IMR-90 (cell line): ENCODE data around the gene CDK6. TPM values are rescaled to one million over a fixed set of nuclear protein-coding genes. Genes with fewer than 3 reads are reported as not detected.

Experiments used
- ATAC-seq: fragments of 200-7000 bp; cut with Tn5 transposase; 2 replicates; pipeline ENCODE4 v1.9.1; 2020; ENCODE audit warnings: low read depth, mild to moderate bottlenecking, moderate library complexity
- BruUV-seq: library from RNA; stranded (reverse); fragments of 400-500 nt; replicated peaks from 2 replicates; lab custom pipeline; 2021; lab: Mats Ljungman, UMichigan
- CTCF ChIA-PET: fragments of 300-600 bp; formaldehyde crosslinking; extraction: SDS; loops from one replicate; lab custom pipeline; 2021; ENCODE audit warnings: antibody characterized with exemption; lab: Yijun Ruan, JAX
- POLR2A ChIA-PET: fragments of 300-600 bp; sonication (Branson Sonifier 250); formaldehyde crosslinking; loops from one replicate; lab custom pipeline; 2022; ENCODE audit warnings: antibody characterized with exemption; ENCODE audit not compliant: unreplicated experiment; lab: Charles Lee
- DNase-seq: peaks from one replicate; pipeline ENCODE4 v3.0.0; 2013
- H2AFZ ChIP-seq: replicated peaks from 2 replicates; pipeline ENCODE3; 2013; ENCODE audit warnings: low read length, mild to moderate bottlenecking; ENCODE audit not compliant: poor library complexity
- H2AK5ac ChIP-seq: 2 replicates; pipeline ENCODE4 v1.6.1; 2013; ENCODE audit warnings: low read depth, low read length, inconsistent platforms
- H2AK9ac ChIP-seq: replicated peaks from 2 replicates; pipeline ENCODE3; 2013; ENCODE audit warnings: mild to moderate bottlenecking, low read depth, low read length, moderate library complexity; ENCODE audit not compliant: poor library complexity
- H2BK120ac ChIP-seq: 2 replicates; pipeline ENCODE4 v1.6.1; 2013; ENCODE audit warnings: low read depth, low read length, inconsistent platforms
- H2BK15ac ChIP-seq: 3 replicates; pipeline ENCODE4 v1.6.1; 2013; ENCODE audit warnings: low read depth, low read length, inconsistent platforms
- H2BK20ac ChIP-seq: 2 replicates; pipeline ENCODE4 v1.6.1; 2013; ENCODE audit warnings: low read depth, mild to moderate bottlenecking, inconsistent platforms, low read length, moderate library complexity
- H2BK5ac ChIP-seq: 2 replicates; pipeline ENCODE4 v1.6.1; 2013; ENCODE audit warnings: mild to moderate bottlenecking, low read depth, low read length, inconsistent platforms; ENCODE audit not compliant: poor library complexity, severe bottlenecking
- H3K14ac ChIP-seq: replicated peaks from 2 replicates; pipeline ENCODE4 v1.6.1; 2013; ENCODE audit warnings: low read depth, low read length, inconsistent platforms
- H3K18ac ChIP-seq: 2 replicates; pipeline ENCODE4 v1.6.1; 2013; ENCODE audit warnings: low read depth, low read length, control low read depth
- H3K23ac ChIP-seq: 2 replicates; pipeline ENCODE4 v1.6.1; 2013; ENCODE audit warnings: low read depth, low read length, inconsistent platforms
- H3K27ac ChIP-seq: 2 replicates; pipeline ENCODE4 v1.5.1; 2013; ENCODE audit warnings: mild to moderate bottlenecking, control low read depth, low read length; ENCODE audit not compliant: insufficient read depth
- H3K27me3 ChIP-seq: 2 replicates; pipeline ENCODE4 v1.6.1; 2013; ENCODE audit warnings: low read length; ENCODE audit not compliant: control insufficient read depth, insufficient read depth
- H3K36me3 ChIP-seq: 2 replicates; pipeline ENCODE4 v1.6.1; 2013; ENCODE audit warnings: low read length, mixed read lengths; ENCODE audit not compliant: control insufficient read depth, insufficient read depth
- H3K4ac ChIP-seq: 2 replicates; pipeline ENCODE4 v1.6.1; 2013; ENCODE audit warnings: low read depth, low read length, inconsistent platforms
- H3K4me1 ChIP-seq: 2 replicates; pipeline ENCODE4 v1.6.1; 2013; ENCODE audit warnings: low read length, mixed read lengths; ENCODE audit not compliant: control insufficient read depth, insufficient read depth
- H3K4me2 ChIP-seq: 2 replicates; pipeline ENCODE4 v1.6.1; 2013; ENCODE audit warnings: low read depth, mild to moderate bottlenecking, control low read depth, low read length, moderate library complexity
- H3K4me3 ChIP-seq: 2 replicates; pipeline ENCODE4 v1.5.1; 2013; ENCODE audit warnings: low read depth, mild to moderate bottlenecking, control low read depth, low read length, moderate library complexity; ENCODE audit not compliant: insufficient read depth
- H3K56ac ChIP-seq: 2 replicates; pipeline ENCODE4 v1.6.1; 2013; ENCODE audit warnings: low read length, inconsistent platforms; ENCODE audit not compliant: insufficient read depth; ENCODE audit errors: extremely low read depth
- H3K79me1 ChIP-seq, 2 experiments: 2 replicates each; pipeline ENCODE4 v1.6.1; 2013; ENCODE audit warnings: low read length in 2 of 2, inconsistent platforms in 1 of 2, low read depth in 1 of 2
- H3K9ac ChIP-seq: 2 replicates; pipeline ENCODE4 v1.6.1; 2013; ENCODE audit warnings: low read depth, low read length, control low read depth
- H3K9me1 ChIP-seq: 2 replicates; pipeline ENCODE4 v1.6.1; 2013; ENCODE audit warnings: low read length, inconsistent platforms; ENCODE audit not compliant: insufficient read depth
- H3K9me3 ChIP-seq: 2 replicates; pipeline ENCODE4 v1.6.1; 2013; ENCODE audit warnings: low read length; ENCODE audit not compliant: control insufficient read depth, insufficient read depth
- H4K20me1 ChIP-seq: 2 replicates; pipeline ENCODE4 v1.6.1; 2013; ENCODE audit warnings: low read length, inconsistent platforms; ENCODE audit not compliant: insufficient read depth
- H4K5ac ChIP-seq: 2 replicates; pipeline ENCODE4 v1.6.1; 2013; ENCODE audit warnings: mild to moderate bottlenecking, low read depth, low read length, control low read depth
- H4K8ac ChIP-seq, 2 experiments: 2 replicates each; pipeline ENCODE4 v1.6.1; 2013; ENCODE audit warnings: low read depth in 2 of 2, low read length in 2 of 2, control low read depth in 1 of 2, inconsistent platforms in 1 of 2
- H4K91ac ChIP-seq: 2 replicates; pipeline ENCODE4 v1.6.1; 2013; ENCODE audit warnings: low read depth, low read length, inconsistent platforms; ENCODE audit not compliant: insufficient read depth
- CHD1 ChIP-seq: IDR thresholded peaks from 2 replicates; pipeline ENCODE4 v1.6.1; 2012; ENCODE audit warnings: low read depth, low read length, improper control_type of control experiment
- MAFK ChIP-seq: IDR thresholded peaks from 2 replicates; pipeline ENCODE4 v1.6.1; 2012; ENCODE audit warnings: low read depth, low read length, improper control_type of control experiment
- MAZ ChIP-seq: IDR thresholded peaks from 2 replicates; pipeline ENCODE4 v1.6.1; 2012; ENCODE audit warnings: low read depth, mild to moderate bottlenecking, low read length, improper control_type of control experiment, moderate library complexity, borderline replicate concordance
- MXI1 ChIP-seq: IDR thresholded peaks from 2 replicates; pipeline ENCODE4 v1.6.1; 2012; ENCODE audit warnings: low read depth, mild to moderate bottlenecking, low read length, moderate library complexity, borderline replicate concordance
- RAD21 ChIP-seq: IDR thresholded peaks from 2 replicates; pipeline ENCODE4 v1.6.1; 2012; ENCODE audit warnings: low read length, improper control_type of control experiment
- RCOR1 ChIP-seq: IDR thresholded peaks from 2 replicates; pipeline ENCODE4 v1.6.1; 2012; ENCODE audit warnings: mild to moderate bottlenecking, low read length, improper control_type of control experiment; ENCODE audit not compliant: insufficient replicate concordance
- RFX5 ChIP-seq: IDR thresholded peaks from 2 replicates; pipeline ENCODE4 v1.8.0; 2012; ENCODE audit warnings: low read depth, mild to moderate bottlenecking, low read length, moderate library complexity
- SMC3 ChIP-seq: fragments of 150-350 bp; IDR thresholded peaks from 2 replicates; pipeline ENCODE4 v1.6.1; 2016; ENCODE audit warnings: low read depth, mild to moderate bottlenecking, antibody characterized with exemption, low read length, moderate library complexity
- WGBS, 2 experiments: methylation state at CpG; one replicate each; pipeline versions ENCODE4 v1.1.5 to v1.1.7; 2013; ENCODE audit warnings: missing lambda C conversion rate in 2 of 2; ENCODE audit not compliant: insufficient read length in 1 of 2; ENCODE audit errors: extremely low coverage in 2 of 2; 5-methylcytosine and 5-hydroxymethylcytosine counted together
- dilution Hi-C: fragments of 300-500 bp; cut with HindIII; formaldehyde crosslinking; loops from one replicate; pipeline ENCODE4 v1.14.3; 2018; ENCODE audit warnings: low sequenced_read_pairs; ENCODE audit not compliant: unreplicated experiment
- in situ Hi-C: fragments of 300-500 bp; cut with MboI; formaldehyde crosslinking; loops from 3 replicates; pipeline ENCODE4 v1.14.3; 2019; ENCODE audit warnings: low sequenced_read_pairs, inconsistent platforms, mixed read lengths
- intact Hi-C: fragments of 100-400 bp; cut with micrococcal nuclease; formaldehyde crosslinking; loops from 2 replicates; pipeline ENCODE4 v1.10.0; 2022
- polyA plus RNA-seq, 3 experiments: library from polyadenylated mRNA; depleted of rRNA; stranded (reverse); fragments of >200 nt; gene quantifications; 2 replicates each; pipeline ENCODE4 v1.2.3, GENCODE V29; 2012; ENCODE audit warnings: low replicate concordance in 1 of 3
- total RNA-seq: library from RNA; depleted of rRNA; stranded (reverse); fragments of >200 nt; gene quantifications from 2 replicates; pipeline ENCODE4 v1.2.3, GENCODE V29; 2012
- TF ChIP-seq, protein P1 (sequence below): fragments of 150-350 bp; IDR thresholded peaks from 2 replicates; pipeline ENCODE4 v1.6.1; 2017; ENCODE audit warnings: mild to moderate bottlenecking, antibody characterized with exemption, low read length, low read depth
- TF ChIP-seq, protein P2 (sequence below): conservative IDR thresholded peaks from 2 replicates; pipeline ENCODE4 v1.5.1; 2012; ENCODE audit warnings: mild to moderate bottlenecking, low read depth, low read length, improper control_type of control experiment
- TF ChIP-seq, protein P3 (sequence below): fragments of 150-350 bp; IDR thresholded peaks from 2 replicates; pipeline ENCODE4 v1.6.1; 2016; ENCODE audit warnings: low read depth, mild to moderate bottlenecking, low read length, moderate library complexity, borderline replicate concordance

Gene CDK6
- total and polyA plus RNA-seq, 2 of the 4 experiments (the other 2 are of a cell fraction), result 21.5 to 195 TPM

DNA sequence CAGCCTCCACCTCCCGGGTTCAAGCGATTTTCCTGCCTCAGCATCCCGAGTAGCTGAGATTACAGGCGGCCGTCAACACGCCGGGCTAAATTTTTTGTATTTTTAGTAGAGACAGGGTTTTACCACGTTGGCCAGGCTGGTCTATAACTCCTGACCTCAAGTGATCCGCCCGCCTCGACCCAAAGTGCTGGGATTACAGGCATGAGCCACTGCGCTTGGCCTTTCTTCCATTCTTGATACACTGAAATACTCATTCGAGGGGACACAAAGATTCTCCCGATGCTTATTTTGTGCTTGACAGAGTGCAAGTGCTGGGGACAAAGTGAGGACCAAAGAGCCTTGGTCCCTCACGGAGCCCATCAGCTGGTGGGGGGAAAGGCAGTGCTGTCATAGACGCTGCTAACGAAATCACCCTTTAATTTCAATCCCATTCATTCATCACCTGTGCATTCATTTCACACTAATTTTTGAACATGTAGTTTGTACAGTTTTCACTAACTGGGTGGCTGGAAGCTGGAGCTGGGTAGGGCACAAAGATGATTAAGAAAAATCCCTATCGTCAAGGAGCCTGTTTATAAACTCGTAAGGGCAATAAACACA lies 245.6 kb downstream of the CDK6 start (continued):
- no peak for TF ChIP-seq MXI1

DNA sequence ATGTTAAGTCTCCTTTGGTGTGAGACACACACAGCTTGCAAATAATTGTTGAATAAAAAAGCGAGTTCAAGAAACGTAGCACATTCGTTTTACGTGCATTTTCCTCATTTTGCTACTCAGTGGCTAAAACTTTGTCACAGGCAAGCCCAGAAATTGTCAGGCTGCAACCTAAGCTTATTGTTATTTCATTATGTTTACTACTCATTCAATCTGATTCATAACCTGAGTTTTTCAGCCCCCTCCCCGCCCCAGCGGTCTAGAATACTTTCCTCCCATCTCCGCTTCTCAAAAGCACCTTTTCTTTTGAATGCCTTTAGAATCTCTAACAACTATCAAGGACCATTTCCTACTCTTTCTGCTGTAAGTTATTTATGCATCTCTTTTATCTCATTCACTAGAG lies 247.3 kb downstream of the CDK6 start:
- Histone ChIP-seq H3K4me2 (peak overlapping the region; percentile 87), H3K14ac (peak overlapping the region; percentile 10; the same call in 1 of the 2 replicates), H3K23ac (peak overlapping the region; percentile 99; the same call in 1 of the 2 replicates), H3K4me1 (peaks cover 8% of the 10 kb centered on the region), H3K27ac (no peak overlapping the region), H3K9me3 (no peaks in the 10 kb centered on the region), H3K36me3 (no peaks in the 10 kb centered on the region), H3K79me1 (peaks cover 0 to 48% of the 10 kb centered on the region in 2 experiments; a peak in 2 of 4 replicates), H2AK5ac (no peak overlapping the region), H4K20me1 (peaks cover 53% of the 10 kb centered on the region), H2BK120ac (no peak overlapping the region), H4K91ac (no peak overlapping the region), H3K27me3 (no peaks in the 10 kb centered on the region), H4K5ac (no peak overlapping the region), H2AFZ (no peak overlapping the region), H2BK15ac (no peak overlapping the region), H2BK5ac (peak overlapping the region; percentile 63), H3K56ac (no peak overlapping the region), H3K4ac (no peak overlapping the region), H3K4me3 (peak overlapping the region; percentile 89), H3K9me1 (peaks cover 14% of the 10 kb centered on the region; the same call in 1 of the 2 replicates), H4K8ac (no peak overlapping the region; a peak in 1 of 4 replicates), H3K18ac (no peak overlapping the region), H2BK20ac (no peak overlapping the region), H3K9ac (peak overlapping the region; percentile 91), H2AK9ac (no peak overlapping the region)
- intact Hi-C loops (loop anchor here (5.0 kb wide), 1 partner anchor 62 kb away; the partner anchor contains the start of genes PEX1 and RBM48), in situ Hi-C loops (no loop called here), dilution Hi-C loops (no loop called here)
- no TSS peak for BruUV-seq
- DNase-seq, result no peak
- WGBS, 2 experiments, result no CpG with 5 or more reads among the region's 7 CpGs
- ATAC-seq, result no peak
- POLR2A ChIA-PET, result no interaction called here
- CTCF ChIA-PET, result interaction anchor here (1.4 kb wide), 1 partner anchor 20 kb away, joined by 4 read pairs; no protein-coding TSS in a partner anchor
- TF ChIP-seq RCOR1 (no peak), MAZ (no peak), CHD1 (no peak), RAD21 (no peak), MXI1 (no peak), MAFK (no peak), SMC3 (no peak), RFX5 (no peak)
- TF ChIP-seq, protein P1, sequence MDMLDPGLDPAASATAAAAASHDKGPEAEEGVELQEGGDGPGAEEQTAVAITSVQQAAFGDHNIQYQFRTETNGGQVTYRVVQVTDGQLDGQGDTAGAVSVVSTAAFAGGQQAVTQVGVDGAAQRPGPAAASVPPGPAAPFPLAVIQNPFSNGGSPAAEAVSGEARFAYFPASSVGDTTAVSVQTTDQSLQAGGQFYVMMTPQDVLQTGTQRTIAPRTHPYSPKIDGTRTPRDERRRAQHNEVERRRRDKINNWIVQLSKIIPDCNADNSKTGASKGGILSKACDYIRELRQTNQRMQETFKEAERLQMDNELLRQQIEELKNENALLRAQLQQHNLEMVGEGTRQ, result no peak
- TF ChIP-seq, protein P2, sequence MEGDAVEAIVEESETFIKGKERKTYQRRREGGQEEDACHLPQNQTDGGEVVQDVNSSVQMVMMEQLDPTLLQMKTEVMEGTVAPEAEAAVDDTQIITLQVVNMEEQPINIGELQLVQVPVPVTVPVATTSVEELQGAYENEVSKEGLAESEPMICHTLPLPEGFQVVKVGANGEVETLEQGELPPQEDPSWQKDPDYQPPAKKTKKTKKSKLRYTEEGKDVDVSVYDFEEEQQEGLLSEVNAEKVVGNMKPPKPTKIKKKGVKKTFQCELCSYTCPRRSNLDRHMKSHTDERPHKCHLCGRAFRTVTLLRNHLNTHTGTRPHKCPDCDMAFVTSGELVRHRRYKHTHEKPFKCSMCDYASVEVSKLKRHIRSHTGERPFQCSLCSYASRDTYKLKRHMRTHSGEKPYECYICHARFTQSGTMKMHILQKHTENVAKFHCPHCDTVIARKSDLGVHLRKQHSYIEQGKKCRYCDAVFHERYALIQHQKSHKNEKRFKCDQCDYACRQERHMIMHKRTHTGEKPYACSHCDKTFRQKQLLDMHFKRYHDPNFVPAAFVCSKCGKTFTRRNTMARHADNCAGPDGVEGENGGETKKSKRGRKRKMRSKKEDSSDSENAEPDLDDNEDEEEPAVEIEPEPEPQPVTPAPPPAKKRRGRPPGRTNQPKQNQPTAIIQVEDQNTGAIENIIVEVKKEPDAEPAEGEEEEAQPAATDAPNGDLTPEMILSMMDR, result no peak
- TF ChIP-seq, protein P3, sequence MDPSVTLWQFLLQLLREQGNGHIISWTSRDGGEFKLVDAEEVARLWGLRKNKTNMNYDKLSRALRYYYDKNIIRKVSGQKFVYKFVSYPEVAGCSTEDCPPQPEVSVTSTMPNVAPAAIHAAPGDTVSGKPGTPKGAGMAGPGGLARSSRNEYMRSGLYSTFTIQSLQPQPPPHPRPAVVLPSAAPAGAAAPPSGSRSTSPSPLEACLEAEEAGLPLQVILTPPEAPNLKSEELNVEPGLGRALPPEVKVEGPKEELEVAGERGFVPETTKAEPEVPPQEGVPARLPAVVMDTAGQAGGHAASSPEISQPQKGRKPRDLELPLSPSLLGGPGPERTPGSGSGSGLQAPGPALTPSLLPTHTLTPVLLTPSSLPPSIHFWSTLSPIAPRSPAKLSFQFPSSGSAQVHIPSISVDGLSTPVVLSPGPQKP, result no peak
